CD14-positive monocyte (primary cell): ENCODE results near the gene PIK3AP1. TPM values are rescaled to one million over a fixed set of nuclear protein-coding genes. Genes with fewer than 3 reads are reported as not detected.

Experiments
- DNase-seq, 3 donors: peaks; one replicate each; pipeline ENCODE4 v3.0.0-alpha.2; 2011 to 2022
- H2AFZ ChIP-seq: 2 replicates; pipeline ENCODE4 v1.6.0; 2012; ENCODE audit warnings: mild to moderate bottlenecking, low read depth, low read length, inconsistent platforms; ENCODE audit not compliant: insufficient read depth, poor library complexity, severe bottlenecking
- H3K27ac ChIP-seq, 2 donors: 1 replicate in 1 of 2; 2 replicates in 1 of 2; pipeline ENCODE4 v1.5.1; 2012 to 2013; ENCODE audit warnings: low read length in 2 of 2, control low read depth in 1 of 2, inconsistent platforms in 1 of 2, low read depth in 1 of 2, mild to moderate bottlenecking in 1 of 2
- H3K27me3 ChIP-seq, 2 donors: one replicate each; pipeline versions ENCODE4 v1.6.0 to v1.6.1; 2011 to 2013; ENCODE audit warnings: low read length in 2 of 2; ENCODE audit not compliant: control insufficient read depth in 2 of 2, insufficient read depth in 2 of 2
- H3K36me3 ChIP-seq, 2 donors: replicated peaks in 1 of 2; 1 replicate in 1 of 2; 2 replicates in 1 of 2; pipeline versions ENCODE4 v1.5.1 to v1.6.1; 2012 to 2013; ENCODE audit warnings: low read length in 2 of 2, control low read depth in 1 of 2, inconsistent platforms in 1 of 2, mild to moderate bottlenecking in 1 of 2; ENCODE audit not compliant: insufficient read depth in 2 of 2, control insufficient read depth in 1 of 2
- H3K4me1 ChIP-seq, 2 donors: 1 replicate in 1 of 2; 2 replicates in 1 of 2; pipeline versions ENCODE4 v1.5.1 to v1.6.1; 2012 to 2013; ENCODE audit warnings: low read length in 2 of 2, control low read depth in 1 of 2, inconsistent platforms in 1 of 2, mild to moderate bottlenecking in 1 of 2, moderate library complexity in 1 of 2; ENCODE audit not compliant: insufficient read depth in 2 of 2, control insufficient read depth in 1 of 2
- H3K4me2 ChIP-seq: replicated peaks from 2 replicates; pipeline ENCODE3; 2012; ENCODE audit warnings: low read length, moderate library complexity, mild to moderate bottlenecking; ENCODE audit not compliant: poor library complexity, severe bottlenecking; ENCODE audit errors: extremely low read depth
- H3K4me3 ChIP-seq, 3 experiments: fragments of 200-600 bp in 1 of 3; sonication (generic) in 1 of 3; replicated peaks in 1 of 3; 1 replicate in 2 of 3; 2 replicates in 1 of 3; pipeline ENCODE4 v1.5.1; 2011 to 2013; ENCODE audit warnings: low read length in 3 of 3, mild to moderate bottlenecking in 3 of 3, control low read depth in 2 of 3, low read depth in 2 of 3, inconsistent platforms in 1 of 3, moderate library complexity in 1 of 3
- H3K79me2 ChIP-seq: 2 replicates; pipeline ENCODE4 v1.6.0; 2012; ENCODE audit warnings: mild to moderate bottlenecking, control low read depth, inconsistent platforms, low read length, moderate library complexity; ENCODE audit not compliant: insufficient read depth
- H3K9ac ChIP-seq: 2 replicates; pipeline ENCODE4 v1.6.0; 2017; ENCODE audit warnings: low read length, mild to moderate bottlenecking; ENCODE audit not compliant: insufficient read depth, poor library complexity, severe bottlenecking
- H3K9me3 ChIP-seq, 2 donors: replicated peaks in 1 of 2; 1 replicate in 1 of 2; 2 replicates in 1 of 2; pipeline versions ENCODE4 v1.5.1 to v1.6.1; 2012 to 2013; ENCODE audit warnings: low read length in 2 of 2, control low read depth in 1 of 2; ENCODE audit not compliant: control insufficient read depth in 1 of 2, insufficient read depth in 1 of 2
- H4K20me1 ChIP-seq: 2 replicates; pipeline ENCODE4 v1.6.0; 2012; ENCODE audit warnings: mild to moderate bottlenecking, low read length, control low read depth, moderate library complexity; ENCODE audit not compliant: insufficient read depth
- H3K27ac Mint-ChIP-seq, 7 donors: one replicate each; pipeline ENCODE4 v1.8.0; 2020; ENCODE audit warnings: mild to moderate bottlenecking in 7 of 7, mixed read lengths in 7 of 7, moderate library complexity in 6 of 7, inconsistent platforms in 2 of 7
- H3K27me3 Mint-ChIP-seq, 3 donors: one replicate each; pipeline ENCODE4 v1.8.0; 2021 to 2022; ENCODE audit warnings: low read depth in 3 of 3, mild to moderate bottlenecking in 3 of 3, mixed read lengths in 3 of 3, moderate library complexity in 3 of 3, inconsistent platforms in 1 of 3
- H3K36me3 Mint-ChIP-seq, 2 donors: one replicate each; pipeline ENCODE4 v1.8.0; 2020; ENCODE audit warnings: mixed read lengths in 2 of 2, inconsistent platforms in 1 of 2, mild to moderate bottlenecking in 1 of 2
- H3K4me1 Mint-ChIP-seq: one replicate; pipeline ENCODE4 v1.8.0; 2020; ENCODE audit warnings: mild to moderate bottlenecking, mixed read lengths
- H3K4me3 Mint-ChIP-seq, 2 donors: one replicate each; pipeline ENCODE4 v1.8.0; 2020; ENCODE audit warnings: mild to moderate bottlenecking in 2 of 2, mixed read lengths in 2 of 2, moderate library complexity in 1 of 2
- H3K9me3 Mint-ChIP-seq, 7 donors: one replicate each; pipeline ENCODE4 v1.8.0; 2020 to 2022; ENCODE audit warnings: mixed read lengths in 7 of 7, mild to moderate bottlenecking in 6 of 7, moderate library complexity in 6 of 7, inconsistent platforms in 2 of 7
- WGBS: methylation state at CpG from one replicate; pipeline ENCODE4 v1.1.5; 2013; ENCODE audit warnings: missing lambda C conversion rate; ENCODE audit not compliant: insufficient coverage; 5-methylcytosine and 5-hydroxymethylcytosine counted together
- intact Hi-C, 2 donors: fragments of 100-400 bp; cut with micrococcal nuclease; formaldehyde crosslinking; loops; one replicate each; pipeline versions ENCODE4 v1.15.0 to v1.15.1; 2023
- polyA plus RNA-seq, 3 donors: library from polyadenylated mRNA; depleted of rRNA in 1 of 3; unstranded in 2 of 3; stranded (reverse) in 1 of 3; fragments of 300-500 nt in 2 of 3; fragments of >200 nt in 1 of 3; fragmentation: Illumina TruSeq in 2 of 3; gene quantifications; 1 replicate in 2 of 3; 2 replicates in 1 of 3; pipeline ENCODE4 v1.2.3, GENCODE V29; 2012 to 2021
- TF ChIP-seq, protein P1 (sequence below): fragments of 200-600 bp; IDR thresholded peaks from one replicate; pipeline ENCODE4 v1.8.0; 2022; ENCODE audit warnings: antibody characterized with exemption, mild to moderate bottlenecking

PIK3AP1 gene
- polyA plus RNA-seq, 3 donors = 95.5 to 157 (median 112) TPM

DNA sequence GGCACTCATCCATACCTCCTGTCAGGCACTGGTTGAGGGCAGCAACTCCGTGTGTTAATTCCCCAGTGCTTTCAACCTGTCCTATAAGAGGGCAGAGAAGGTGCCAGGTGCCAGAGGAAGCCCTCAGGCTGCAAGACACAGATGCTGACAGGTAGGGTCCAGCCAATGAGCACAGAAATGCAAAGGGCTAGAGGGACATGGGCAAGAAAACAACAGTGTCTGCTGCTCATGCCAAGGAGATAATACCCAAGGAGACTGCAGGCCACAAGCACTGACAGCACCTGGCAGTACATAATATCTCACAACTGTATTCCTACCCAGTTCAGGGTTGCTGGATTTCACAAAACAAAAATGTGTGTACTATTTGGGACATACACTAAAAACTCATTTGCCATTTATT is 95.1 kb downstream of the PIK3AP1 start:
- DNase-seq = no peak
- no peaks in the 10 kb centered on the region for H3K9me3 ChIP-seq
- H3K4me1 Mint-ChIP-seq = no peaks in the 10 kb centered on the region
- peaks cover 1% of the 10 kb centered on the region for H3K79me2 ChIP-seq
- no peaks in the 10 kb centered on the region for H3K4me1 ChIP-seq
- H3K9ac ChIP-seq = no peak overlapping the region
- peaks cover 0 to 2% (median 0%) of the 10 kb centered on the region in 3 donors for H3K27me3 Mint-ChIP-seq
- TF ChIP-seq, protein P1, sequence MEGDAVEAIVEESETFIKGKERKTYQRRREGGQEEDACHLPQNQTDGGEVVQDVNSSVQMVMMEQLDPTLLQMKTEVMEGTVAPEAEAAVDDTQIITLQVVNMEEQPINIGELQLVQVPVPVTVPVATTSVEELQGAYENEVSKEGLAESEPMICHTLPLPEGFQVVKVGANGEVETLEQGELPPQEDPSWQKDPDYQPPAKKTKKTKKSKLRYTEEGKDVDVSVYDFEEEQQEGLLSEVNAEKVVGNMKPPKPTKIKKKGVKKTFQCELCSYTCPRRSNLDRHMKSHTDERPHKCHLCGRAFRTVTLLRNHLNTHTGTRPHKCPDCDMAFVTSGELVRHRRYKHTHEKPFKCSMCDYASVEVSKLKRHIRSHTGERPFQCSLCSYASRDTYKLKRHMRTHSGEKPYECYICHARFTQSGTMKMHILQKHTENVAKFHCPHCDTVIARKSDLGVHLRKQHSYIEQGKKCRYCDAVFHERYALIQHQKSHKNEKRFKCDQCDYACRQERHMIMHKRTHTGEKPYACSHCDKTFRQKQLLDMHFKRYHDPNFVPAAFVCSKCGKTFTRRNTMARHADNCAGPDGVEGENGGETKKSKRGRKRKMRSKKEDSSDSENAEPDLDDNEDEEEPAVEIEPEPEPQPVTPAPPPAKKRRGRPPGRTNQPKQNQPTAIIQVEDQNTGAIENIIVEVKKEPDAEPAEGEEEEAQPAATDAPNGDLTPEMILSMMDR = no peak
- 100% methylated on average over 1 of the region's 1 CpG for WGBS
- no peak overlapping the region for H3K4me3 Mint-ChIP-seq
- peaks cover 87 to 97% of the 10 kb centered on the region in 2 donors for H3K36me3 Mint-ChIP-seq
- H3K27ac ChIP-seq = no peak overlapping the region
- no peak overlapping the region for H3K27ac Mint-ChIP-seq
- no peaks in the 10 kb centered on the region for H3K9me3 Mint-ChIP-seq
- H3K4me3 ChIP-seq = no peak overlapping the region
- H3K27me3 ChIP-seq = no peaks in the 10 kb centered on the region
- H2AFZ ChIP-seq = no peak overlapping the region
- peaks cover 95 to 99% of the 10 kb centered on the region in 2 donors for H3K36me3 ChIP-seq
- peaks cover 91% of the 10 kb centered on the region for H4K20me1 ChIP-seq
- no peak overlapping the region for H3K4me2 ChIP-seq
- intact Hi-C loops = no loop called here

DNA sequence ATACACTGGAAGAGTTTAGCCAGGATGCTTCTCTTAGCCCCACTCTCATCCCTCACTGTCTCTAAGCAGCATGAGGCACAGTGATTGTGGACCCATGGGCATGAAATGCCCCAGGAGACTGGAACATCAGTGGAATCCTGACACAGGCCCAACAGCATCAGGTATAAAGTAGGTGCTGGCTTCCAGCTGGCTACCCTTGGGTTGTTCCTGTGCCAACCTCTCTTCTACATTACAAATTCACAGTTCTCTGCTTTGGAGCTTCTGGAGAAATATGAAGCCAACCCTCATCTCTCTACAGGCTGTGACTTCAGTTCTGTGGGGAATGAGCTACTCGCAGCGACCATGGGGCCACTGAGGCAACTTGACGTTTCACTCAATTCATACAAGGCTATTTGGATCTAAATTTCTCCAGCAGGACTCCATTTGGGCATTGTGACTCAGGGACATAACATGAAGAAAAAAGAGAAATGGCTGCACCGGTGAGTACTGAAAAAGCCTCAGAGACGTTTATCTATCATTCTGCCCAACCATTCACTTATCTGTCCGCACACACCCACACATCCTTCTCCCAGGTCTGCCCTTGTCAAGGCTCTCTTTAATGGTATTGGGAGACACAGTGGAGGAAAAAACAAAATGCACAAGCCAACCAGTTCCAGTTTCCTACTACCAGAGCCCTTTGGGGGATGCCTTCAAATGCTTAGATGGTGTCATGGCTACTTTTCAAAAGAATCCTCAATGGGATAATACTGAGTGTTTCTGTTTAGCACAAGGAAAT is 98.1 kb downstream of the PIK3AP1 start:
- Histone ChIP-seq H3K36me3 (peaks cover 99 to 100% of the 10 kb centered on the region in 2 donors), H4K20me1 (peaks cover 99% of the 10 kb centered on the region), H3K27ac (no peak overlapping the region), H3K9me3 (no peaks in the 10 kb centered on the region), H2AFZ (no peak overlapping the region), H3K27me3 (no peaks in the 10 kb centered on the region), H3K4me1 (no peaks in the 10 kb centered on the region), H3K4me3 (no peak overlapping the region), H3K79me2 (peaks cover 6% of the 10 kb centered on the region), H3K4me2 (no peak overlapping the region), H3K9ac (no peak overlapping the region)
- Mint-ChIP-seq H3K9me3 (no peaks in the 10 kb centered on the region), H3K27me3 (peaks cover 0 to 3% (median 0%) of the 10 kb centered on the region in 3 donors), H3K36me3 (peaks cover 95 to 98% of the 10 kb centered on the region in 2 donors), H3K4me1 (no peaks in the 10 kb centered on the region), H3K27ac (no peak overlapping the region), H3K4me3 (no peak overlapping the region)
- intact Hi-C loops = no loop called here
- WGBS = no CpG with 5 or more reads among the region's 6 CpGs
- DNase-seq = no peak
- TF ChIP-seq, protein P1 = no peak
